Measurements from ENCODE around the gene TNPO2. TPM values are rescaled to one million over a fixed set of nuclear protein-coding genes. Genes with fewer than 3 reads are reported as not detected.
A peak's percentile ranks its signal among the peaks of the same experiment; 100 is the strongest.
"Not testable (repeated sequence)": the region's sequence is repeated elsewhere in the genome, so short reads cannot be mapped to it uniquely, and the experiment has no call there.

Gene TNPO2
- total RNA-seq, 1 donor from 2014 or later = 20.4 TPM

- peak overlapping the region; percentile 73 to 92 (median 88) for H3K4me3 ChIP-seq (ENCODE audit: low read length in 3 of 3)
- no peaks in the 10 kb centered on the region for H3K27me3 ChIP-seq (ENCODE audit: control insufficient read depth in 3 of 3, insufficient read depth in 3 of 3, low read length in 3 of 3)
- H3K36me3 ChIP-seq (ENCODE audit: control insufficient read depth in 3 of 3, insufficient read depth in 3 of 3, low read length in 3 of 3) = peaks cover 7 to 9% (median 9%) of the 10 kb centered on the region in 3 donors
- H3K4me1 ChIP-seq (ENCODE audit: control insufficient read depth in 3 of 3, insufficient read depth in 3 of 3, low read length in 3 of 3) = peaks cover 30 to 38% (median 34%) of the 10 kb centered on the region in 3 donors
- no peaks in the 10 kb centered on the region for H3K9me3 ChIP-seq (ENCODE audit: control insufficient read depth in 3 of 3, low read length in 3 of 3)
- H3K9ac ChIP-seq (ENCODE audit: low read depth in 1 of 3, low read length in 3 of 3) = peak overlapping the region; percentile 75 to 87 (median 80)
- H3K27ac ChIP-seq (ENCODE audit: low read depth, low read length) = peak overlapping the region; percentile 89
These were observed 421 bp downstream of the TNPO2 start for GRCh38 chr19:12723381-12723640.

GRCh38 chr19:12722566-12723380, 959 bp downstream of the TNPO2 start:
- peak overlapping the region; percentile 75 to 94 (median 80) for H3K9ac ChIP-seq (ENCODE audit: low read depth in 1 of 3, low read length in 3 of 3)
- H3K27ac ChIP-seq (ENCODE audit: low read depth, low read length) = peak overlapping the region; percentile 89
- peaks cover 7 to 10% (median 9%) of the 10 kb centered on the region in 3 donors for H3K36me3 ChIP-seq (ENCODE audit: control insufficient read depth in 3 of 3, insufficient read depth in 3 of 3, low read length in 3 of 3)
- no peaks in the 10 kb centered on the region for H3K9me3 ChIP-seq (ENCODE audit: control insufficient read depth in 3 of 3, low read length in 3 of 3)
- H3K4me1 ChIP-seq (ENCODE audit: control insufficient read depth in 3 of 3, insufficient read depth in 3 of 3, low read length in 3 of 3) = peaks cover 30 to 38% (median 34%) of the 10 kb centered on the region in 3 donors
- H3K4me3 ChIP-seq (ENCODE audit: low read length in 3 of 3) = peak overlapping the region; percentile 73 to 92 (median 88)
- no peaks in the 10 kb centered on the region for H3K27me3 ChIP-seq (ENCODE audit: control insufficient read depth in 3 of 3, insufficient read depth in 3 of 3, low read length in 3 of 3)

GRCh38 chr19:12721656-12722565, 1.8 kb downstream of the TNPO2 start:
- no peaks in the 10 kb centered on the region for H3K27me3 ChIP-seq (ENCODE audit: control insufficient read depth in 3 of 3, insufficient read depth in 3 of 3, low read length in 3 of 3)
- peaks cover 8 to 14% (median 10%) of the 10 kb centered on the region in 3 donors for H3K36me3 ChIP-seq (ENCODE audit: control insufficient read depth in 3 of 3, insufficient read depth in 3 of 3, low read length in 3 of 3)
- peak overlapping the region; percentile 80 to 95 (median 94) for H3K9ac ChIP-seq (ENCODE audit: low read depth in 1 of 3, low read length in 3 of 3)
- no peaks in the 10 kb centered on the region for H3K9me3 ChIP-seq (ENCODE audit: control insufficient read depth in 3 of 3, low read length in 3 of 3)
- H3K27ac ChIP-seq (ENCODE audit: low read depth, low read length) = peak overlapping the region; percentile 89
- peaks cover 30 to 38% (median 34%) of the 10 kb centered on the region in 3 donors for H3K4me1 ChIP-seq (ENCODE audit: control insufficient read depth in 3 of 3, insufficient read depth in 3 of 3, low read length in 3 of 3)
- peak overlapping the region; percentile 73 to 87 (median 85) for H3K4me3 ChIP-seq (ENCODE audit: low read length in 3 of 3)

GRCh38 chr19:12720851-12721655, 2.7 kb downstream of the TNPO2 start:
- H3K9ac ChIP-seq (ENCODE audit: low read depth in 1 of 3, low read length in 3 of 3) = peak overlapping the region; percentile 80 to 95 (median 94)
- H3K9me3 ChIP-seq (ENCODE audit: control insufficient read depth in 3 of 3, low read length in 3 of 3) = no peaks in the 10 kb centered on the region
- H3K4me1 ChIP-seq (ENCODE audit: control insufficient read depth in 3 of 3, insufficient read depth in 3 of 3, low read length in 3 of 3) = peaks cover 30 to 38% (median 34%) of the 10 kb centered on the region in 3 donors
- H3K36me3 ChIP-seq (ENCODE audit: control insufficient read depth in 3 of 3, insufficient read depth in 3 of 3, low read length in 3 of 3) = peaks cover 14 to 18% (median 16%) of the 10 kb centered on the region in 3 donors
- H3K4me3 ChIP-seq (ENCODE audit: low read length in 3 of 3) = peak overlapping the region; percentile 73 to 87 (median 85)
- no peaks in the 10 kb centered on the region for H3K27me3 ChIP-seq (ENCODE audit: control insufficient read depth in 3 of 3, insufficient read depth in 3 of 3, low read length in 3 of 3)
- peak overlapping the region; percentile 89 for H3K27ac ChIP-seq (ENCODE audit: low read depth, low read length)

GRCh38 chr19:12720296-12720695, 3.4 kb downstream of the TNPO2 start:
- Histone ChIP-seq H3K4me1 (ENCODE audit: control insufficient read depth in 3 of 3, insufficient read depth in 3 of 3, low read length in 3 of 3) (peaks cover 30 to 38% (median 34%) of the 10 kb centered on the region in 3 donors), H3K9ac (ENCODE audit: low read depth in 1 of 3, low read length in 3 of 3) (peak overlapping the region; percentile 70 to 94 (median 80)), H3K27me3 (ENCODE audit: control insufficient read depth in 3 of 3, insufficient read depth in 3 of 3, low read length in 3 of 3) (no peaks in the 10 kb centered on the region), H3K36me3 (ENCODE audit: control insufficient read depth in 3 of 3, insufficient read depth in 3 of 3, low read length in 3 of 3) (peaks cover 19 to 21% (median 20%) of the 10 kb centered on the region in 3 donors), H3K4me3 (ENCODE audit: low read length in 3 of 3) (peak overlapping the region in 2 of 3 donors; percentile 70 to 73), H3K27ac (ENCODE audit: low read depth, low read length) (peak overlapping the region; percentile 89), H3K9me3 (ENCODE audit: control insufficient read depth in 3 of 3, low read length in 3 of 3) (no peaks in the 10 kb centered on the region)

- H3K27me3 ChIP-seq (ENCODE audit: control insufficient read depth in 3 of 3, insufficient read depth in 3 of 3, low read length in 3 of 3) = no peaks in the 10 kb centered on the region
- no peaks in the 10 kb centered on the region for H3K9me3 ChIP-seq (ENCODE audit: control insufficient read depth in 3 of 3, low read length in 3 of 3)
- no peak overlapping the region for H3K4me3 ChIP-seq (ENCODE audit: low read length in 3 of 3)
- peaks cover 8 to 22% (median 12%) of the 10 kb centered on the region in 3 donors for H3K4me1 ChIP-seq (ENCODE audit: control insufficient read depth in 3 of 3, insufficient read depth in 3 of 3, low read length in 3 of 3)
- no peak overlapping the region for H3K9ac ChIP-seq (ENCODE audit: low read depth in 1 of 3, low read length in 3 of 3)
- peaks cover 49 to 56% (median 50%) of the 10 kb centered on the region in 3 donors for H3K36me3 ChIP-seq (ENCODE audit: control insufficient read depth in 3 of 3, insufficient read depth in 3 of 3, low read length in 3 of 3)
- no peak overlapping the region for H3K27ac ChIP-seq (ENCODE audit: low read depth, low read length)
These were observed 7.8 kb downstream of the TNPO2 start for GRCh38 chr19:12715929-12716328.

- Histone ChIP-seq H3K27ac (ENCODE audit: low read depth, low read length) (no peak overlapping the region), H3K9ac (ENCODE audit: low read depth in 1 of 3, low read length in 3 of 3) (no peak overlapping the region), H3K9me3 (ENCODE audit: control insufficient read depth in 3 of 3, low read length in 3 of 3) (no peaks in the 10 kb centered on the region), H3K36me3 (ENCODE audit: control insufficient read depth in 3 of 3, insufficient read depth in 3 of 3, low read length in 3 of 3) (peaks cover 55 to 61% (median 56%) of the 10 kb centered on the region in 3 donors), H3K4me1 (ENCODE audit: control insufficient read depth in 3 of 3, insufficient read depth in 3 of 3, low read length in 3 of 3) (peaks cover 0 to 14% (median 4%) of the 10 kb centered on the region in 3 donors), H3K4me3 (ENCODE audit: low read length in 3 of 3) (no peak overlapping the region), H3K27me3 (ENCODE audit: control insufficient read depth in 3 of 3, insufficient read depth in 3 of 3, low read length in 3 of 3) (no peaks in the 10 kb centered on the region)
These were observed 8.6 kb downstream of the TNPO2 start for GRCh38 chr19:12715102-12715501.

GRCh38 chr19:12713304-12713703, 10.4 kb downstream of the TNPO2 start:
- H3K27me3 ChIP-seq (ENCODE audit: control insufficient read depth in 3 of 3, insufficient read depth in 3 of 3, low read length in 3 of 3); H3K4me1 ChIP-seq (ENCODE audit: control insufficient read depth in 3 of 3, insufficient read depth in 3 of 3, low read length in 3 of 3); H3K4me3 ChIP-seq (ENCODE audit: low read length in 3 of 3); H3K27ac ChIP-seq (ENCODE audit: low read depth, low read length); H3K9me3 ChIP-seq (ENCODE audit: control insufficient read depth in 3 of 3, low read length in 3 of 3); H3K9ac ChIP-seq (ENCODE audit: low read depth in 1 of 3, low read length in 3 of 3): not testable (repeated sequence)
- peaks cover 57 to 61% (median 60%) of the 10 kb centered on the region in 3 donors for H3K36me3 ChIP-seq (ENCODE audit: control insufficient read depth in 3 of 3, insufficient read depth in 3 of 3, low read length in 3 of 3)

GRCh38 chr19:12712077-12712476, 11.7 kb downstream of the TNPO2 start:
- H3K36me3 ChIP-seq (ENCODE audit: control insufficient read depth in 3 of 3, insufficient read depth in 3 of 3, low read length in 3 of 3) = peaks cover 58 to 70% (median 61%) of the 10 kb centered on the region in 3 donors
- not testable (repeated sequence) for H3K9ac ChIP-seq (ENCODE audit: low read depth in 1 of 3, low read length in 3 of 3); H3K9me3 ChIP-seq (ENCODE audit: control insufficient read depth in 3 of 3, low read length in 3 of 3); H3K4me3 ChIP-seq (ENCODE audit: low read length in 3 of 3); H3K27me3 ChIP-seq (ENCODE audit: control insufficient read depth in 3 of 3, insufficient read depth in 3 of 3, low read length in 3 of 3); H3K27ac ChIP-seq (ENCODE audit: low read depth, low read length); H3K4me1 ChIP-seq (ENCODE audit: control insufficient read depth in 3 of 3, insufficient read depth in 3 of 3, low read length in 3 of 3)

All from skeletal muscle tissue (tissue), 4 donors.